Eye (tissue), 1 donor: Measurements from ENCODE around the gene GPR15LG.
"Not testable (repeated sequence)": the region's sequence is repeated elsewhere in the genome, so short reads cannot be mapped to it uniquely, and the experiment has no call there.

Source experiments
- DNase-seq: peaks from one replicate; pipeline ENCODE4 v3.0.0-alpha.2; 2015

GPR15LG gene

DNA sequence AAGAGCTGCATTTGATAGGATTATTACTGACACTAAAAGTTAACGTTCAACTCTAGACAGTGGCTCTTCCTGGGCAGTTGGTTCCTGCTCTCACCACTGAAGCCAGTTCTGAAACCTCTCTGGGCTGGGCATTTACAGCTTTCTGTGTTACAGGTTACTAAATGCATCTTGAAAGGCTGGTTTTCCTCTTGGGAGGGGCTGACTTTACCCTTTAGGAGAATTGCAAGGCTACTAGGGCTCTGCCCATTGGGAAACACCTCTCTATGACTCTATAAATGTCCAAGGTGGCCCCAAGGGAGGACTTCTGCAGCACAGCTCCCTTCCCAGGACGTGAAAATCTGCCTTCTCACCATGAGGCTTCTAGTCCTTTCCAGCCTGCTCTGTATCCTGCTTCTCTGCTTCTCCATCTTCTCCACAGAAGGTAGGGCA lies at the start of gene GPR15LG:
Gene GPR15LG (plus strand): TSS at position 301 of the 429 bp plus-strand sequence. CDS start 51 bp downstream, at position 352.
- DNase-seq = no peak

GRCh38 chr10:84125910-84126784 lies 47.5 kb upstream of the GPR15LG start:
- DNase-seq = not testable (repeated sequence)

- DNase-seq = no peak
Observed at GRCh38 chr10:84126785-84127167, 46.8 kb upstream of the GPR15LG start.

DNA sequence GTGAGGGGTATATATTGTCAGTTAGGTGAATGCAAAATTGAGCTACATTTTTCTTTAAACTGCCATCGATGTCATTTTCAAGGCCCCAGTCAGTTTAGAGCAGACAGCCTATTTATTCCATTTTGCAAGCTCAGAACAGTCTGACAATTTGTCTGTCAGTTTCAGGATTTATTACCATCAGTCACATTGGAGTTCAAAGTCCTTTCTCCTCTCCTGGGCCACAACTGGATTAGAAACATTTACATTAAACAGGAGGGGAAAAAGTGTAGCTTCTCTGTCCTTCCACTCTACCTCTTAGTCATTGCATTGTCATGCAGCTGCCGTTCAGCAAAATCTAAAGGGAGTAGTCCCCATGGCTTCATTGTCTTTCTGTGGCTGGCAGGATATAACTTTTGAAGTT lies 37.8 kb upstream of the GPR15LG start:
- no peak for DNase-seq

DNA sequence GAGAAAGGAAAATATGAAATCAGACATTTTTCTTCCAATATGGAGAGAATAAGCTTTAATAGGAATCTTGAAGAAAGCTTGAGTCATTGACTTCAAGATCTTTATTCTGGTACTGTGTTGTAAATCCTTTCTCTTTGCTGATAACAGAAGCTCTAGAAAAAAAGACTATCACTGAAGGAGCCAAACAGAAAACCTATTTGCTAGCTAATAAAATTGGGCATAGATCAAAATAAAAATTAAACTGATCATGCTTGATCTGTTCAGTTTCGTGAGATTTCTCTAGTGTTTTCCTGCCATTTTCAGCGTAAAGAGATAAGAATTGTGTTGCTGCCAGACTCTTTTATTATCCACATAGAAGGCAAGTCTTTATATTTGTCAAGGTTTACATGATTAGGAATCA lies 35.8 kb upstream of the GPR15LG start:
- DNase-seq = no peak

GRCh38 chr10:84138478-84139125 lies 35.0 kb upstream of the GPR15LG start:
- no peak for DNase-seq

GRCh38 chr10:84139126-84140035 lies 34.2 kb upstream of the GPR15LG start, which contains the start of gene GHITM:
Gene GHITM, plus strand, starts transcription at chr10:84139509. Its CDS starts 1,992 bp downstream, at chr10:84141501.
- DNase-seq = peak; percentile 100

GRCh38 chr10:84140036-84140379 lies 33.6 kb upstream of the GPR15LG start:
- no peak for DNase-seq

DNA sequence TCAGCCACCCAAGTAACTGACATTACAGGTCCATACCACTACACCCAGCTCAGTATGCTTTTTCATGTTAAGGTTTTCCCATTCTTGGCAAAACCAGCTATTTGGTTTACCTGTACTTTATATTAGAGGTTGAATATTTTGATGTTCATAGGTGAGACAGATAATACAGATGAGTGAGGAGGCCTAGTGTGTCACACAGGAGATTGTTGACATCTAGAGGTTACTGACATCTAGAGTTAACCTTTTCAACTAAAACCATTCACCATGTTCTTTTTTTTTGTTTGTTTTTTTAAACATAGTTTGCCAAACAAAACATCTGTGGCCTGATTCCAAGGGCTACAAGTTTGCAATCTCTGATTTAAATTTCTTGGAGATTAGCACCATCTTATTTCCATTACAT lies 26.3 kb upstream of the GPR15LG start:
- DNase-seq = no peak

DNA sequence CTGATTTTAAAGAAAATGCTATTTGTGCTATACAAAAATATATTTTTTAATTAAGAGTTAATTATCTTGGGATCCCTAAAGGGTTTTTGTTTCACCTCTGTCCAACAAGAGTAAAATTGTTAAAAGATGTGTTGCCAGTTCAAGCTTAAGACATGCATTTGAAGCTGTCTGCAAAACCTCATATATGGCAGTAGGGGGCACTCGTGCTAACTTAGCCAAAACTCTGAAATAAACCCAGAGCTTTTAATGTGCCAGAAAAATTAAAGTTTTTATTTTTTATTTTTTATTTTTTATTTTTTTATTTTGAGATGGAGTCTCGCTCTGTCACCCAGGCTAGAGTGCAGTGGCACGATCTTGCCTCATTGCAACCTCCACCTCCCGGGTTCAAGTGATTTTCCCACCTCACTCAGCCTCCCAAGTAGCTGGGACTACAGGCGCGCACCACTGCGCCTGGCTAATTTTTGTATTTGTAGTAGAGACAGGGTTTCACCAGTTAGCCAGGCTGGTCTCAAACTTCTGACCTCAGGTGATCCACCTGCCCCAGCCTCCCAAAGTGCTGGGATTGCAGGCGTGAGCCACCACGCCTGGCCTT lies 25.5 kb upstream of the GPR15LG start:
- peak; percentile 63 for DNase-seq

GRCh38 chr10:84149854-84150253 lies 23.7 kb upstream of the GPR15LG start:
- DNase-seq = no peak

DNA sequence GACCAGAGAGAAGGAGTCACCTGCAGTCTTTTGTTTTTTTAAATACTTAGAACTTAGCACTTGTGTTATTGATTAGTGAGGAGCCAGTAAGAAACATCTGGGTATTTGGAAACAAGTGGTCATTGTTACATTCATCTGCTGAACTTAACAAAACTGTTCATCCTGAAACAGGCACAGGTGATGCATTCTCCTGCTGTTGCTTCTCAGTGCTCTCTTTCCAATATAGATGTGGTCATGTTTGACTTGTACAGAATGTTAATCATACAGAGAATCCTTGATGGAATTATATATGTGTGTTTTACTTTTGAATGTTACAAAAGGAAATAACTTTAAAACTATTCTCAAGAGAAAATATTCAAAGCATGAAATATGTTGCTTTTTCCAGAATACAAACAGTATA lies 20.8 kb upstream of the GPR15LG start:
- DNase-seq = no peak

DNA sequence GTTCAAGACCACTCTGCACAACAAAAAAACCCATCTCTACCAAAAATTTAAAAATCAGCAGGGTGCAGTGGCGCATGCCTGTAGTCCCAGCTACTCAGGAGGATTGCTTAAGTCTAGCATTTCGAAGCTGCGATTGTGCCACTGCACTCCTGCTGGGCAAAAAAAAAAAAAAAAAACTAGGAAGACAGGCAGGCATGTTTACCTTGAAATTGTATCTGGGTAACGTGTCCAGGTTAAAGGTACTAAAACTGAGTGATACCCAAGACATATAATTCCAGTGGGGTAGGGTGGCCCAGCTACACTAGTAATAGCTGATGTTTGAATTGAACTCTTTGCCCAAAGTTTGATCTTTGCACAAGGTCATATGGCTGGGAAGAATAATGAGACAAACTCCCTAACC lies 18.1 kb upstream of the GPR15LG start:
- no peak for DNase-seq

DNA sequence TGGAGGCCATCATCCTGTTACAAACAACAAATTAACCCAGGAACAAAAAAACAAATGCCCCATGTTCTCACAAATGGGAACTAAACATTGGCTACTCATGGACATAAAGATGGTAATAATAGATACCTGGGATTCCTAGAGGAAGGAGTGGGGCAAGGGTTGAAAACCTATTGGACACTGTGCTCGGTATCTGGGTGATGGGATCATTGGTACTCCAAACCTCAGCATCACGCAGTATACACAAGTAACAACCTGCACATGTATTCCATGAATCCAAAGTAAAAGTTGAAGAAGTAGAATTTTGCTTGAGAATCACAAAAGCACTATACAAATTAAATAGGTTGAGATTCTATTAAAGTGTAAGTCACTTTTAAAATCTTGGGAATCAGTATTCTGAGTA lies 17.6 kb upstream of the GPR15LG start:
- no peak for DNase-seq

DNA sequence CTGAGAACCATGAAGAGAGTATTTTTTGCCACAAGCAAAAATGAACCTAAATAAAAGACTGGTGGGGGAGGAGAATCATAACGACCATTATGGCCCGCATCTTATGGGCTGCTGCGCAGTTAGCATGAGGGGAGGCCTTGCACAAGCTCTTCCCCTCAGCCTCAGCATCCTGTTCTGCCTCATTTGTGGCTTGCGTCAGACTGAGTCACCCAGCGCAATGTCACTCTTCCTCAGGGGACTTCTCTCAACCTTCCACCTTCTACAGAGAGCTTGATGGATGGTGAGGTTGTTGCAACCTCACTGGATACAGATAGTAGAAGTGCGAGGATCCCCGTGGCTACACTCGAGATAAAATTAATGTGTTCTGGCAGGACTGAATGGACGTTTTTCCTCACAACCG lies 16.8 kb upstream of the GPR15LG start:
- peak; percentile 30 for DNase-seq

DNA sequence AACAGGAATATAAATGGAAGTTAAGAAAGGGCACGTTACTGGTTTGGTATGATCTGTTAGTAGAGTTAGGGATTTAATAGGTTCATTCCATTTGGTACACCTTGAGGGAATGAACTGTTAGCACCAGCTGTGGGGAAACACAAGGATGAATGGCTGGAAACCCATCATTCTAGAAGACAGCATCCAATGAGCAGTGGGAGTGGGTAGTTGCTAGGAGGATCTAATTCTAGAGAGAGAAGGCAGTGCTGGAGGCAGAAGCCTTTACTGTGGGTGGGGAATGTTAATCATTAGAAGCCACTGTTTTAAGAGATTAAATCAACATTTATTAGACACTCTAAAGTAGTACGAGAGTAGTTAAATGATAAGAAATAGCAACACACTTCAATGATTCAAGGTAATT lies 15.5 kb upstream of the GPR15LG start:
- DNase-seq = no peak

GRCh38 chr10:84158550-84158949 lies 15.1 kb upstream of the GPR15LG start:
- DNase-seq = no peak

GRCh38 chr10:84159076-84159685 lies 14.4 kb upstream of the GPR15LG start:
- DNase-seq = no peak

- no peak for DNase-seq
Observed at GRCh38 chr10:84160663-84161362, 12.8 kb upstream of the GPR15LG start.

DNA sequence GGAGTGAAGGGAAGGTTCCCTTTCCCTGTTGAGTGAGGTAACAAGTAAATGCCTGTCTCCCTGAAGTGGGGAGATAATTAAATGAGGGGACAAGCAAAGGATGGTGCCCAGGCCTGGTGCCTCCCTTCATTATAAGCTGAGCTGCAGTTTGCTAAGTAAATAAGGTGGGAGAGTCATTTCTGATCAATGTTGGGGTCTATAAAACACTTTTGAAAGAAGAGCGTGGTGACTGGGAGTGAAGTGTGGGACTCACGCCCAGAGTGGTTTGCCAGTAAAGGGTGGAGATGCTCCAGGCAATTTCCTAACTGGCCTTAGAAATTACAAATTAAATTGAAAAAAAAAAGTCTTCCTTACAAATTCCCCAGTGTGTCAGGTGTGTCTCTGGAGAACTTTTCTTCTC lies 9.6 kb upstream of the GPR15LG start:
- DNase-seq = no peak

- no peak for DNase-seq
Observed at GRCh38 chr10:84164442-84164841, 9.2 kb upstream of the GPR15LG start.
